ENCODE data around the gene CELF5.
"Not testable (repeated sequence)": the region's sequence is repeated elsewhere in the genome, so short reads cannot be mapped to it uniquely, and the experiment has no call there.

The CELF5 gene

GRCh38 chr19:3295581-3295980 lies 71.1 kb downstream of the CELF5 start:
- no peak for DNase-seq

GRCh38 chr19:3296034-3296433 lies 71.6 kb downstream of the CELF5 start:
- no peak for DNase-seq

GRCh38 chr19:3296446-3296845 lies 72.0 kb downstream of the CELF5 start:
- DNase-seq, result no peak

GRCh38 chr19:3298853-3299449 lies 74.5 kb downstream of the CELF5 start:
- no peak for DNase-seq

- not testable (repeated sequence) for DNase-seq
Measured at GRCh38 chr19:3300566-3300965, 76.1 kb downstream of the CELF5 start.

GRCh38 chr19:3302755-3303154 lies 78.3 kb downstream of the CELF5 start:
- DNase-seq, result no peak

GRCh38 chr19:3304871-3305423 lies 80.5 kb downstream of the CELF5 start:
- peak; percentile 43 for DNase-seq

GRCh38 chr19:3309724-3310123 lies 85.3 kb downstream of the CELF5 start:
- no peak for DNase-seq

GRCh38 chr19:3310280-3310679 lies 85.8 kb downstream of the CELF5 start:
- no peak for DNase-seq

GRCh38 chr19:3310711-3311110 lies 86.2 kb downstream of the CELF5 start:
- no peak for DNase-seq

GRCh38 chr19:3313199-3313575 lies 88.7 kb downstream of the CELF5 start:
- no peak for DNase-seq

- DNase-seq, result no peak
Measured at GRCh38 chr19:3314962-3315675, 90.7 kb downstream of the CELF5 start.

- no peak for DNase-seq
Measured at GRCh38 chr19:3315676-3315973, 91.2 kb downstream of the CELF5 start.

GRCh38 chr19:3316132-3316648 lies 91.7 kb downstream of the CELF5 start:
- DNase-seq, result no peak

- DNase-seq, result no peak
Measured at GRCh38 chr19:3316659-3317207, 92.3 kb downstream of the CELF5 start.

- no peak for DNase-seq
Measured at GRCh38 chr19:3319643-3320353, 95.3 kb downstream of the CELF5 start.

GRCh38 chr19:3320354-3320670 lies 95.9 kb downstream of the CELF5 start:
- no peak for DNase-seq

GRCh38 chr19:3320853-3321252 lies 96.4 kb downstream of the CELF5 start:
- no peak for DNase-seq

- no peak for DNase-seq
Measured at GRCh38 chr19:3321696-3322095, 97.2 kb downstream of the CELF5 start.

GRCh38 chr19:3322199-3322978 lies 97.9 kb downstream of the CELF5 start:
- DNase-seq, result no peak

GRCh38 chr19:3323026-3323425 lies 98.6 kb downstream of the CELF5 start:
- DNase-seq, result no peak

GRCh38 chr19:3323658-3324057 lies 99.2 kb downstream of the CELF5 start:
- no peak for DNase-seq

GRCh38 chr19:3324405-3324856 lies 100.0 kb downstream of the CELF5 start:
- DNase-seq, result no peak

All from NCI-H1092 treated with DMSO at 0.1 percent for 48 hours (cell line).